BLaER1 (cell line): ENCODE data around the gene SCARB1.
"Not testable (repeated sequence)": the region's sequence is repeated elsewhere in the genome, so short reads cannot be mapped to it uniquely, and the experiment has no call there.

ENCODE experiments used
- H3K27ac ChIP-seq: shearing (Covaris generic); formaldehyde crosslinking; 2 replicates; pipeline ENCODE4 v1.8.1; 2022
- H3K27me3 ChIP-seq: shearing (Covaris generic); formaldehyde crosslinking; 2 replicates; pipeline ENCODE4 v1.8.1; 2022
- H3K36me3 ChIP-seq: shearing (Covaris generic); formaldehyde crosslinking; 2 replicates; pipeline ENCODE4 v1.8.1; 2022
- H3K4me1 ChIP-seq: shearing (Covaris generic); formaldehyde crosslinking; 2 replicates; pipeline ENCODE4 v1.8.1; 2022
- H3K4me2 ChIP-seq: shearing (Covaris generic); formaldehyde crosslinking; 2 replicates; pipeline ENCODE4 v1.8.1; 2022
- H3K4me3 ChIP-seq: shearing (Covaris generic); formaldehyde crosslinking; 2 replicates; pipeline ENCODE4 v1.8.1; 2022
- H3K9ac ChIP-seq: shearing (Covaris generic); formaldehyde crosslinking; 2 replicates; pipeline ENCODE4 v1.8.1; 2022
- H3K9me3 ChIP-seq: shearing (Covaris generic); formaldehyde crosslinking; 2 replicates; pipeline ENCODE4 v1.8.1; 2022
- H4K20me1 ChIP-seq: shearing (Covaris generic); formaldehyde crosslinking; 2 replicates; pipeline ENCODE4 v1.8.1; 2022
- Cebpa-rat ChIP-seq: shearing (Covaris generic); IDR thresholded peaks from 2 replicates; pipeline ENCODE4 v1.8.1; 2022

SCARB1 gene

DNA sequence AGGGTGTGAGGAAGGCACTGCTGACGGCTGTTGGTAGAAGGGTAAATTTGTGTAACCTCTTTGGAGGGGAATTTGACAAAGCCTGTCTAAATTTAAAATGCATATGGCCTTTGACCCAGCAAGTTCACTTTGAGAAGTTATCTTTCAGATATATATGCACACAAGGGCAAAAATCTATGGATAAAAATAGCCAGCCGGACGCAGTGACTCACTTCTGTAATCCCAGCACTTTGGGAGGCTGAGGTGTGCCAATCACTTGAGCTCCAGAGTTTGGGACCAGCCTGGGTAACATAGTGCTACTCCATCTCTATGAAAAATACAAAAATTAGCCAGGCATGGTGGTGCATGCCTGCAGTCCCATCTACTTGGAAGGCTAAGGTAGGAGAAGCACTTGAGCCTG lies 37.3 kb upstream of the SCARB1 start:
- H3K9ac ChIP-seq: no peak overlapping the region
- no peak for TF ChIP-seq Cebpa-rat
- no peaks in the 10 kb centered on the region for H3K27me3 ChIP-seq
- no peak overlapping the region for H3K4me3 ChIP-seq
- no peaks in the 10 kb centered on the region; the same call in 1 of the 2 replicates for H4K20me1 ChIP-seq
- H3K27ac ChIP-seq: no peak overlapping the region
- H3K4me1 ChIP-seq: peaks cover 36% of the 10 kb centered on the region
- no peaks in the 10 kb centered on the region for H3K9me3 ChIP-seq
- H3K36me3 ChIP-seq: no peaks in the 10 kb centered on the region
- H3K4me2 ChIP-seq: peak overlapping the region; percentile 53

DNA sequence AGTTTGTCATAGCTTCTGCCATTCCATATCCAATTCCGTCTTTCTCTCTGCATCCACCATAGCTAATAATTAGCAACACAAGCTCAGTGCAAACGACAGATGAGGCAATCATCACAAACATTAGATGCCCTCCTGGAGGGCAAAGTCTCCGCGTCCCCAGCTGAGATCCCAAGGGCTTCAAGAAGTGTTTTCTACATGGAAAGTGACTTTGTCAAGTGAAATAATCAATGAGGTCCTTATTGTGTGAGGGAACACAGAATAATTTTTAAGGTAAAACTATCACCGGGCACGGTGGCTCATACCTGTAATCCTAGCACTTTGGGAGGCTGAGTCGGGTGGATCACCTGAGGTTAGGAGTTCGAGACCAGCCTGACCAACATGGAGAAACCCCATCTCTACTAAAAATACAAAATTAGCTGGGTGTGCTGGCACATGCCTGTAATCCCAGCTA lies 36.7 kb upstream of the SCARB1 start:
- H3K9me3 ChIP-seq, H3K4me2 ChIP-seq, H3K4me3 ChIP-seq, H4K20me1 ChIP-seq, H3K9ac ChIP-seq, H3K27ac ChIP-seq, H3K27me3 ChIP-seq, H3K36me3 ChIP-seq: not testable (repeated sequence)
- peaks cover 36% of the 10 kb centered on the region for H3K4me1 ChIP-seq

DNA sequence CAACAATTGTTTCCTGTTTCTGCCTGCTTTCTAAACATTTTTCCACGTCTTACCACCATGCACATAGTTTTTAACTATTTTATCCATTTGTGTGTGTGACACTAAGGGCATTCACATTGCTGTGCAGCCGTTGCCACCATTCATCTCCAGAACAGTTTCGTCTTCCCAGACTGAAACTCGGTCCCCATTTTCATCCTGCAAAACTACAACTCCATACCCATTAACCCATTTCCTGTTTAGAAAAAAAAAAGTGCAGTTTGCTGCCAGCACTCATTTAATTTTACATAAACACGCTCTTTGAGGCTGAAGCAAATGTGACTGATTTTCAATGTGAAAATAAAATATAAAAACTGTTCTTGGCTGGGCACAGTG lies 35.2 kb upstream of the SCARB1 start:
- Histone ChIP-seq H3K27me3 (no peaks in the 10 kb centered on the region), H3K4me2 (peak overlapping the region; percentile 61), H3K4me1 (peaks cover 39% of the 10 kb centered on the region), H3K27ac (no peak overlapping the region), H3K4me3 (no peak overlapping the region), H3K36me3 (no peaks in the 10 kb centered on the region), H3K9ac (no peak overlapping the region), H4K20me1 (no peaks in the 10 kb centered on the region; the same call in 1 of the 2 replicates), H3K9me3 (no peaks in the 10 kb centered on the region)
- no peak for TF ChIP-seq Cebpa-rat

DNA sequence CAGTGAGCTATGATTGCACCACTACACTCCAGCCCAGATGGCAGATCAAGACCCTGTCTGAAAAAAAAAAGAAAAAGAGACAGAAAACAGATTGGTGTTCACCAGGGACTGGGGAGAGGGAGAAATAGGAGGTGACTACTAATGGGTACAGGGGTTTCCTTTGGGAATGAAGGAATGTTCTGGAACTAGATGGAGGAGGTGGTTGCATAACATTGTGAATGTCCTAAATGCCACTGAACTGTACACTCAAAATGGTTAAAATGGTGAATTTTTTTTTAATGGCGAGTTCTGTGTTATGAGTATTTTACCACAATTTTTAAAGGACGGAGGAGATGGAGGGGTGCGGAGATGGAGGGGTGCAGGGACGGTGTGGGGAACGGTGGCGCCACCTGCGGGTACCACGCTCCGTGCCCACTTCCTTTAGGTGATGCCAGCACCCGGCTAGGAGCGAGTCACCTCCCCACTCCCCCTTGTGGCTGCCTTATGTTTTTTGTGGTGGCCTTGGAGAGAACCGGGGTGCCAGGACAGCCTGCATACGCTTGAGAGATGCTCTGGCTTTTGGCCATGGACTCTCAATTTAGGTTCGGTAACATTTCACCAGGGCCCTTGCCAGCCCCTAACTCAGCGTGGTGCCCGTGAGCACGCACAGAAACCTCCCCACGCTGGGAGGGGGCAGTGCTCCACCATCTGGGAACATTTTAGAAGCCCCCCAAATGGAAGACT lies 34.7 kb upstream of the SCARB1 start:
- Histone ChIP-seq H3K4me2 (peak overlapping the region; percentile 61), H3K9ac (no peak overlapping the region), H3K4me3 (no peak overlapping the region), H3K9me3 (no peaks in the 10 kb centered on the region), H3K36me3 (no peaks in the 10 kb centered on the region), H4K20me1 (no peaks in the 10 kb centered on the region; the same call in 1 of the 2 replicates), H3K4me1 (peaks cover 45% of the 10 kb centered on the region), H3K27ac (no peak overlapping the region), H3K27me3 (no peaks in the 10 kb centered on the region)
- no peak for TF ChIP-seq Cebpa-rat

DNA sequence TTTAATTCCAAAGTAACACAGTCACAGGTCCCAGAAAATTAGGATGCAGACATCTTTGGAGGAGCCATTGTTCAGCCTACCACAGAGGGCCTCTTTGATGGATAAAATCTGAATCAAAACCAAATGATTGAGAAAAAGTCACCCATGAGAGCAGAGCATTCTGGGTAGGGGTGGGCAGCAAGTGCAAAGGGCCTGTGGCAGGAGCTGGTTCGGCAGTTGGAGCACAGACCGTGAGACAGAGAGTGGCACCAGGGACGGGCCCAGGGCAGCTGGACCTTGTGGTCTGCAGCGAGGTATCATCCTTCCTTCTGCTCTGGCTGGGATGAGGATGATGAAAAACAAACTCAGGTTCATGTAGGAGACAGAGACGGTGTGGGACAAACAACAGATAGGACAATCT lies 32.8 kb upstream of the SCARB1 start:
- TF ChIP-seq Cebpa-rat: no peak
- no peak overlapping the region for H3K4me3 ChIP-seq
- no peak overlapping the region for H3K9ac ChIP-seq
- no peak overlapping the region for H3K27ac ChIP-seq
- no peaks in the 10 kb centered on the region for H3K27me3 ChIP-seq
- no peaks in the 10 kb centered on the region; the same call in 1 of the 2 replicates for H4K20me1 ChIP-seq
- peaks cover 34% of the 10 kb centered on the region for H3K4me1 ChIP-seq
- no peak overlapping the region for H3K4me2 ChIP-seq
- H3K9me3 ChIP-seq: no peaks in the 10 kb centered on the region
- no peaks in the 10 kb centered on the region for H3K36me3 ChIP-seq

DNA sequence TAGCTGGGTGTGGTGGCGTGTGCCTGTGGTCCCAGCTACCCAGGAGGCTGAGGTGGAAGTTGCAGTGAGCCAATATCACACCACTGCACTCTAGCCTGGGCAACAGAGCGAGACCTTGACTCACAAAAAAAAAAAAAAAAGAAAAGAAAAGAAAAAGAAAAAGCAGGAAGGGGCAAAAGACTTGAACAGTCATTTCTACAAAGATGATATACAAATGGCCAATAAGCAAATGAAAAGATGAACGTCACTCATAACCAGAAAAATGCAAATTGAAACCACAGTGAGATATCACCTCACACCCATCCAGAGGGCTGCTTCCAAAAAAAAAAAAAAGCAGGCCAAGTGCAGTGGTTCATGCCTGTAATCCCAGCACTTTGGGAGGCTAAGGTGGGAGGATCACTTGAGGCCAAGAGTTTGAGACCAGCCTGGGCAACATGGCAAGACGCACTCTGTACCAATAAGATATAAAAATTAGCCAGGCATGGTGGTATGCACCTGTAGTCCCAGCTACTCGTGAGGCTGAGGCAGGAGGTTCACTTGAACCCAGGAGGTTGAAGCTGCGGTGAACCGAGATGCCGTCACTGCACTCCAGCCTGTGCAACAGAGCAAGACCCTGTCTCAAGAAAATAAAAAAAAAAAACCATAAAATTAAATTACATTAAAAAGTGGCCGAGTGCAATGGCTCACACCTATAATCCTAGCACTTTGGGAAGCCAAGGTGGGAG lies 30.3 kb upstream of the SCARB1 start:
- Histone ChIP-seq H3K4me3 (no peak overlapping the region), H3K36me3 (no peaks in the 10 kb centered on the region), H3K4me2 (no peak overlapping the region), H3K9ac (no peak overlapping the region), H4K20me1 (no peaks in the 10 kb centered on the region), H3K4me1 (peaks cover 24% of the 10 kb centered on the region), H3K27ac (no peak overlapping the region), H3K9me3 (no peaks in the 10 kb centered on the region), H3K27me3 (no peaks in the 10 kb centered on the region)
- no peak for TF ChIP-seq Cebpa-rat

DNA sequence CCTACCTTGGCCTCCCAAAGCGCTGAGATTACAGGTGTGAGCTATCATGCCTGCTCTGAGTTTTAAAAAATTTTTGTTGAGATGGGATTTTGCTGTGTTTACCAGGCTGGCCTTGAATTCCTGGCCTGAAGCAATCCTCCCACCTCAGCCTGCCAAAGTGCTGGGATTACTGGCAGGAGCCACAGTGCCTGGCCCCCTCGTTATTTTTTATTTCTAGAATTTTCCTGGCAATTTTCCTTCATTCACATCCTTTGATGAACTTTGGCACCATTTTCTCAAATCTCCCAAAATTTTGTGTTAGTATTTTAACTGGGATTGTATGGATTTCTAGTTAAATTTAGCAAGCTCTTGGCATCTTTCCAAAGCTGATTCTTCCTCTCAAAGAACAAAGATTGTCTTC lies 24.6 kb upstream of the SCARB1 start:
- no peak overlapping the region for H3K4me3 ChIP-seq
- 0 out of 2 replicates have a peak overlapping the region, but pooled peaks have one; percentile 29 for H3K9ac ChIP-seq
- no peaks in the 10 kb centered on the region for H3K27me3 ChIP-seq
- no peaks in the 10 kb centered on the region for H3K9me3 ChIP-seq
- TF ChIP-seq Cebpa-rat: no peak
- H3K27ac ChIP-seq: no peak overlapping the region
- H3K4me1 ChIP-seq: peaks cover 60% of the 10 kb centered on the region
- H3K4me2 ChIP-seq: peak overlapping the region; percentile 58
- H3K36me3 ChIP-seq: no peaks in the 10 kb centered on the region
- H4K20me1 ChIP-seq: no peaks in the 10 kb centered on the region

DNA sequence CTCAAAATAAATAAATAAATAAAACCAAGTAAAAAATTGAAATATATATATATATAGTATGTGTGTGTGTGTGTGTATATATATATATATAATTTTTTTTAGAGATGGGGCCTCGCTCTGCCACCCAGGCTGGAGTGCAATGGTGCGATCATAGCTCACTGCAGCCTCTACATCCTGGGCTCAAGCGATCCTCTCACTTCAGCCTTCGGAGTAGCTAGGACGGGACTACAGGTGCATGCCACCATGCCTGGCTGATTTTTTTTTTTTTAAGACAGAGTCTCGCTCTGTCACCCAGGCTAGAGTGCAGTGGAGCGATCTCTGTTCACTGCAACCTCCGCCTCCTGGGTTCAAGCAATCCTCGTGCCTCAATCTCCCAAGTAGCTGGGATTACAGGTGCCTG lies 24.1 kb upstream of the SCARB1 start:
- not testable (repeated sequence) for H3K27me3 ChIP-seq, H4K20me1 ChIP-seq, H3K9ac ChIP-seq, H3K27ac ChIP-seq, H3K36me3 ChIP-seq, H3K9me3 ChIP-seq, H3K4me3 ChIP-seq
- Histone ChIP-seq H3K4me1 (peaks cover 63% of the 10 kb centered on the region), H3K4me2 (peak overlapping the region; percentile 58)

DNA sequence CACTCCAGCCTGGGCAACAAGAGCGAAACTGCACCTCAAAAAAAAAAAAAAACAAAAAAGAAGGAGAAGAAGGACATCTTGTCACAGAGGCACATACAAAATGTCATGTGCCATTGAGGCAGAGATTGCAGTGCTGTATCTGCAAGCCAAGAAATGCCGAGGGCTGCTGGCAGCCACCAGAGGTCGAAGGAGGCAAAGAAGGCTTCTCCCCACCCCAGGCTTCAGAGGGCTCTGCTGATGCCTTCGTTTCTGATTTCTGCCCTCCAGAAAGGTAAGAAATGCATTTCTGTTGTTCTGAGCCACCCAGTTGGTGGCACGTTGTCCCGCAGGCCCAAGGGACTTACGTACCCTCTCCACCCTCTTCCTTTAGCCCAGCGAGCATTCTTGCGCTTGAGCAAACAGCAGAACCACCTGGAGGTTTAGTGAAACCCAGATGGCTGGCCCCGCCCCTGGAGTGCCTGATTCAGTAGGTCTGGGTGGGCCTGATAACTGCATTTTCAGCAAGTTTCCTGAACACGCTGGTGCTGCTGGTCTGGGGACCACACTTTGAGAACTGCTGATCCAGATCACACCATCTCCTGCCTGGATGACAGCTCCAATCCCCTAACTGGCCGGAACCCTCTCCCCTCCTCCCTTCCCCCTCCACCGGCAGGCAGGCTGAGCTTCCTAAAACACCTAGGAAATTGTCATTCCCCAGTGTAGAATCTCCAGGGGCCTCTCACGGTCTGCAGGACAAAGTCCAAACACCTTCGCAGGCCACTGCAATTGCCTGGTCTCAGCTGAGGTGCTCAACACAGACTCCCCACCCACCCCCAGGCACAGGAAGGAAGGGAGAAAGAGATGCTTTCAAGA lies 21.1 kb upstream of the SCARB1 start:
- Histone ChIP-seq H3K4me3 (peak overlapping the region; percentile 23; the same call in 1 of the 2 replicates), H3K9ac (peak overlapping the region; percentile 57), H3K4me2 (peak overlapping the region; percentile 86), H3K27me3 (no peaks in the 10 kb centered on the region), H4K20me1 (no peaks in the 10 kb centered on the region), H3K9me3 (no peaks in the 10 kb centered on the region), H3K27ac (peak overlapping the region; percentile 83), H3K36me3 (no peaks in the 10 kb centered on the region), H3K4me1 (peaks cover 93% of the 10 kb centered on the region)
- no peak for TF ChIP-seq Cebpa-rat
